Progenitor cell of endocrine pancreas (in vitro differentiated cells): ENCODE measurements around the gene CCDC81. TPM values are rescaled to one million over a fixed set of nuclear protein-coding genes. Genes with fewer than 3 reads are reported as not detected.

Source experiments
- DNase-seq: peaks from one replicate; pipeline ENCODE4 v3.0.0; 2021; ENCODE audit warnings: low spot score; ENCODE audit not compliant: unreplicated experiment
- H3K27ac Mint-ChIP-seq: 2 replicates; pipeline ENCODE4 v1.8.0; 2021; ENCODE audit warnings: mild to moderate bottlenecking, moderate library complexity, mixed read lengths
- H3K27me3 Mint-ChIP-seq: 2 replicates; pipeline ENCODE4 v1.8.0; 2021; ENCODE audit warnings: mixed read lengths
- H3K36me3 Mint-ChIP-seq: 2 replicates; pipeline ENCODE4 v1.8.0; 2022; ENCODE audit warnings: mixed read lengths; ENCODE audit not compliant: insufficient read depth
- H3K4me1 Mint-ChIP-seq: 2 replicates; pipeline ENCODE4 v1.8.0; 2021; ENCODE audit warnings: low read depth, mixed read lengths
- H3K4me3 Mint-ChIP-seq: 2 replicates; pipeline ENCODE4 v1.8.0; 2021; ENCODE audit warnings: low read depth, mild to moderate bottlenecking, moderate library complexity, mixed read lengths
- H3K9me3 Mint-ChIP-seq: 2 replicates; pipeline ENCODE4 v1.8.0; 2021; ENCODE audit warnings: low read depth, mixed read lengths
- CTCF ChIP-seq: fragments of 200-600 bp; sonication (generic); IDR thresholded peaks from one replicate; pipeline ENCODE4 v1.5.0; 2021; ENCODE audit warnings: antibody characterized with exemption, mild to moderate bottlenecking; ENCODE audit not compliant: unreplicated experiment
- total RNA-seq: library from RNA; stranded (reverse); gene quantifications from 2 replicates; pipeline ENCODE4 v1.2.1, GENCODE V29; 2021

CCDC81 gene
- total RNA-seq, 1 donor from 2014 or later: 1.3 TPM

GRCh38 chr11:86386283-86386682 is 11.6 kb downstream of the CCDC81 start:
- H3K9me3 Mint-ChIP-seq: no peaks in the 10 kb centered on the region
- no peak for TF ChIP-seq CTCF
- no peaks in the 10 kb centered on the region for H3K27me3 Mint-ChIP-seq
- no peaks in the 10 kb centered on the region for H3K36me3 Mint-ChIP-seq
- peaks cover 4% of the 10 kb centered on the region for H3K4me1 Mint-ChIP-seq
- H3K27ac Mint-ChIP-seq: no peak overlapping the region
- no peak for DNase-seq
- no peak overlapping the region for H3K4me3 Mint-ChIP-seq

DNA sequence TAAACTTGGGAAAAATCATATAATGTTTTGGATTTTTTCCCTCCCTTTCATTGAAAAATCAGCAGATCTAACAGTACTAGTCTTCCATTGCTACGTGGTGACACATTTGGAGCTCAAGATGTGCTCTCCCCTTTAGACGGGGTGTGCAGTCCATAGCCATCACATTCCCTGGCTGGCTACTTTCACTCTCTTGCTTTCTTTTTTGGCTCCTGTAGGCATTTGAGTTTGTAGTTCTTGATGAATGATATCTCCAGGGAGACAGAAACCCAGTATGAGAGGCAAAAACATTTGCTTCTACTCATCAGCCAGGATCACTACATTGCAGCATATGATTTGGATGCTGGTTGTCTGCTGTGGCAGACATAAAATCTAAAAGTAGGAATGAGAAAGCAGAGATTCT is 12.1 kb downstream of the CCDC81 start:
- Mint-ChIP-seq H3K4me1 (peaks cover 4% of the 10 kb centered on the region), H3K9me3 (no peaks in the 10 kb centered on the region), H3K27me3 (no peaks in the 10 kb centered on the region), H3K36me3 (no peaks in the 10 kb centered on the region), H3K27ac (no peak overlapping the region), H3K4me3 (no peak overlapping the region)
- TF ChIP-seq CTCF: no peak
- DNase-seq: no peak

GRCh38 chr11:86388198-86388597 is 13.5 kb downstream of the CCDC81 start:
- Mint-ChIP-seq H3K9me3 (no peaks in the 10 kb centered on the region), H3K36me3 (no peaks in the 10 kb centered on the region), H3K4me1 (peaks cover 4% of the 10 kb centered on the region), H3K27ac (no peak overlapping the region), H3K27me3 (no peaks in the 10 kb centered on the region), H3K4me3 (no peak overlapping the region)
- DNase-seq: no peak
- TF ChIP-seq CTCF: no peak

GRCh38 chr11:86390487-86390886 is 15.8 kb downstream of the CCDC81 start:
- DNase-seq: no peak
- TF ChIP-seq CTCF: no peak
- no peak overlapping the region for H3K4me3 Mint-ChIP-seq
- no peaks in the 10 kb centered on the region for H3K27me3 Mint-ChIP-seq
- no peak overlapping the region for H3K27ac Mint-ChIP-seq
- no peaks in the 10 kb centered on the region for H3K9me3 Mint-ChIP-seq
- H3K36me3 Mint-ChIP-seq: no peaks in the 10 kb centered on the region
- peaks cover 4% of the 10 kb centered on the region for H3K4me1 Mint-ChIP-seq

GRCh38 chr11:86395061-86395551 is 20.4 kb downstream of the CCDC81 start:
- no peak overlapping the region for H3K4me3 Mint-ChIP-seq
- DNase-seq: no peak
- TF ChIP-seq CTCF: no peak
- no peak overlapping the region for H3K27ac Mint-ChIP-seq
- H3K36me3 Mint-ChIP-seq: no peaks in the 10 kb centered on the region
- H3K4me1 Mint-ChIP-seq: no peaks in the 10 kb centered on the region
- H3K9me3 Mint-ChIP-seq: peaks cover 3% of the 10 kb centered on the region
- H3K27me3 Mint-ChIP-seq: no peaks in the 10 kb centered on the region
